Body of pancreas (tissue), 4 donors: ENCODE measurements around the gene LPP. TPM values are rescaled to one million over a fixed set of nuclear protein-coding genes. Genes with fewer than 3 reads are reported as not detected.

ENCODE experiments used
- ATAC-seq: fragments of 150-250 bp; one replicate; pipeline ENCODE4 v1.9.1; 2016
- DNase-seq, 4 donors: peaks; one replicate each; pipeline ENCODE4 v3.0.0-alpha.2; 2019
- H3K27ac ChIP-seq, 4 donors: fragments of 200-600 bp; sonication (generic); 1 replicate in 3 of 4; 2 replicates in 1 of 4; pipeline versions ENCODE4 v1.5.1 to v1.6.1; 2016 to 2019; ENCODE audit warnings: mild to moderate bottlenecking in 1 of 4, mixed read lengths in 1 of 4, moderate library complexity in 1 of 4
- H3K27me3 ChIP-seq, 2 donors: fragments of 200-600 bp; sonication (generic); one replicate each; pipeline ENCODE4 v1.6.0; 2016; ENCODE audit warnings: mild to moderate bottlenecking in 1 of 2
- H3K36me3 ChIP-seq, 2 donors: fragments of 200-600 bp; sonication (generic); replicated peaks in 1 of 2; 2 replicates each; pipeline ENCODE4 v1.5.1; 2016; ENCODE audit warnings: low read depth in 2 of 2; ENCODE audit not compliant: insufficient read depth in 1 of 2
- H3K4me1 ChIP-seq: fragments of 200-600 bp; sonication (generic); one replicate; pipeline ENCODE4 v1.6.0; 2016
- H3K4me3 ChIP-seq, 2 donors: fragments of 200-600 bp; sonication (generic); 1 replicate in 1 of 2; 2 replicates in 1 of 2; pipeline ENCODE4 v1.5.1; 2016 to 2019
- H3K9me3 ChIP-seq, 3 donors: fragments of 200-600 bp; sonication (generic); 1 replicate in 2 of 3; 2 replicates in 1 of 3; pipeline ENCODE4 v1.5.1; 2016
- POLR2A ChIP-seq, 3 donors: fragments of 450-650 bp; IDR thresholded peaks; one replicate each; pipeline ENCODE4 v1.6.1; 2016; ENCODE audit warnings: antibody characterized with exemption in 3 of 3, mild to moderate bottlenecking in 2 of 3
- WGBS, 2 donors: methylation state at CpG; one replicate each; pipeline ENCODE4 v1.1.5; 2017; 5-methylcytosine and 5-hydroxymethylcytosine counted together
- intact Hi-C: fragments of 100-400 bp; cut with DNase I; formaldehyde crosslinking; loops from one replicate; pipeline ENCODE4 v1.15.1; 2023
- total RNA-seq, 2 donors: library from RNA; depleted of rRNA; stranded (reverse); fragments of >200 nt; gene quantifications; one replicate each; pipeline ENCODE4 v1.1.0, GENCODE V29; 2016
- TF ChIP-seq, protein P1 (sequence below), 7 experiments: fragments of 450-650 bp in 4 of 7; fragments of 200-600 bp in 3 of 7; sonication (generic) in 3 of 7; IDR thresholded peaks; one replicate each; pipeline ENCODE4 v1.5.1; 2016 to 2019; ENCODE audit warnings: antibody characterized with exemption in 7 of 7

Gene LPP
- total RNA-seq, 2 donors from 2014 or later: 60.6 to 65.1 TPM

DNA sequence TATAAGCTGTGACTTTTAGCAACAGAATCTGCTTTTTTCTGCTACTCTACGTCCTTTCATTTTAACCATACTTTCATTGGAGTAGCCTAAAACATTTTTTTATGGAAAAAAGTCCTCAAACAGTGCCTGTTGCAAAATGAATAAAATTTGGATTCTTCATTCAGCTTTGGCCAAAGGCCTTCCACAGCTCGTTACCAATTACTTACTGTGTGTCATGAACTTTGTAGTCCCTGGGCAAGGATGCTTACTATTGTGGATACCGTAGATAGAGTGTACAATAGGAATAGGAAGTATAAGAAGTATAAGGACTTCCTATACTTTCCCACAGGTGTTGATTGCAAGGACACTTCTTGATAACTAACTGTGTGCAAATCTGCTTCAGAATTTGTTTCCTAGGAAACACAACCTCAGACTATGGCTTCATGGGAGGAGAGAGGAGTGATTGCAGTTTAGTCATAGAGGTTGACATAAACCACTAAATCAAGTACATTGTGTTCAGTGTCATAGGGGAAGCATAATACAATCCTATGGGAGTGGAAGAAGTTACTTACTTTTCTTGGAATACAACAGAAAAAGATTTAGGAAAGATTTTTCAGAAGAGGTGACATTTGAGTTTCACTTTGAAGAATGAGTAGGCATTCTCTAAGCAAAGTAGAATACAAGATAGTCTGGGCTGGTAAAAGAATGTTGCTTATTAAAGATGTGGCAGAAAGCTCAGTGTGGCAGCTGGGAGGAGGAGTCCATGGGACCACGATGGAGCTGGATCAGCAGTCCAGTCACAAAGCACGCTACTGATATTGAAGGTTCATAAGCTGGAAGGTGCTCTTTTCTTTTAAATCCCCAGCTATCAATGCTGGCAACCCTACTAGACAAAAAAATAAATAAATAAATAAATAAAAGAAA lies 708.1 kb downstream of the LPP start:
- TF ChIP-seq POLR2A (IDR thresholded peaks at IDR 0.05): no peak
- TF ChIP-seq, protein P1, sequence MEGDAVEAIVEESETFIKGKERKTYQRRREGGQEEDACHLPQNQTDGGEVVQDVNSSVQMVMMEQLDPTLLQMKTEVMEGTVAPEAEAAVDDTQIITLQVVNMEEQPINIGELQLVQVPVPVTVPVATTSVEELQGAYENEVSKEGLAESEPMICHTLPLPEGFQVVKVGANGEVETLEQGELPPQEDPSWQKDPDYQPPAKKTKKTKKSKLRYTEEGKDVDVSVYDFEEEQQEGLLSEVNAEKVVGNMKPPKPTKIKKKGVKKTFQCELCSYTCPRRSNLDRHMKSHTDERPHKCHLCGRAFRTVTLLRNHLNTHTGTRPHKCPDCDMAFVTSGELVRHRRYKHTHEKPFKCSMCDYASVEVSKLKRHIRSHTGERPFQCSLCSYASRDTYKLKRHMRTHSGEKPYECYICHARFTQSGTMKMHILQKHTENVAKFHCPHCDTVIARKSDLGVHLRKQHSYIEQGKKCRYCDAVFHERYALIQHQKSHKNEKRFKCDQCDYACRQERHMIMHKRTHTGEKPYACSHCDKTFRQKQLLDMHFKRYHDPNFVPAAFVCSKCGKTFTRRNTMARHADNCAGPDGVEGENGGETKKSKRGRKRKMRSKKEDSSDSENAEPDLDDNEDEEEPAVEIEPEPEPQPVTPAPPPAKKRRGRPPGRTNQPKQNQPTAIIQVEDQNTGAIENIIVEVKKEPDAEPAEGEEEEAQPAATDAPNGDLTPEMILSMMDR (IDR thresholded peaks at IDR 0.05): no peak
- no peak for DNase-seq
- ATAC-seq: no peak
- 85% methylated on average over 5 of the region's 5 CpGs for WGBS, 2 donors
- intact Hi-C loops: no loop called here
- no peaks in the 10 kb centered on the region for H3K9me3 ChIP-seq
- no peak overlapping the region for H3K27ac ChIP-seq
- H3K27me3 ChIP-seq: no peaks in the 10 kb centered on the region
- H3K4me1 ChIP-seq: no peaks in the 10 kb centered on the region
- H3K4me3 ChIP-seq: no peak overlapping the region
- no peaks in the 10 kb centered on the region for H3K36me3 ChIP-seq

DNA sequence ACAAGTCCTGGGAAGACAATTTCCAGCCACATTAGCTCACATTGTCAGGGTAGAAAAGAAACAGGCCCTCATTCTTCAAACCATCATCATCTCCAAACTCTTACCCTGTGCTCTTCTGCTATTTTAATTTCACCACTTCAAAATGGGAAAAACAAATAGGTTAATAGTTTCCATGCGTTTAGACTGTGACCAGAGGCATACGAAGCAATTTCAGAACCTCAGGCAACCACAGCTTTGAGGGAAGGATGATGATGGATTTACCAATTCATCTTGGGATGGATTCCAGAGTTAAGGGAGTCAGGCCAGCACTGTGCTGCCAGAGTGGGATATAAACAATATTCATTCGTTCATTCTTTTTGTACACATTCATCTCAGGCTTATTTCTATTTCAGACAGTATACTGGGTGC lies 710.0 kb downstream of the LPP start:
- Histone ChIP-seq H3K27ac (no peak overlapping the region), H3K27me3 (no peaks in the 10 kb centered on the region), H3K9me3 (no peaks in the 10 kb centered on the region), H3K4me1 (no peaks in the 10 kb centered on the region), H3K36me3 (no peaks in the 10 kb centered on the region), H3K4me3 (no peak overlapping the region)
- DNase-seq: no peak
- TF ChIP-seq POLR2A (IDR thresholded peaks at IDR 0.05): no peak
- TF ChIP-seq, protein P1 (IDR thresholded peaks at IDR 0.05): no peak
- no peak for ATAC-seq
- intact Hi-C loops: no loop called here
- 79 to 85% methylated on average over 3 of the region's 3 CpGs for WGBS, 2 donors

DNA sequence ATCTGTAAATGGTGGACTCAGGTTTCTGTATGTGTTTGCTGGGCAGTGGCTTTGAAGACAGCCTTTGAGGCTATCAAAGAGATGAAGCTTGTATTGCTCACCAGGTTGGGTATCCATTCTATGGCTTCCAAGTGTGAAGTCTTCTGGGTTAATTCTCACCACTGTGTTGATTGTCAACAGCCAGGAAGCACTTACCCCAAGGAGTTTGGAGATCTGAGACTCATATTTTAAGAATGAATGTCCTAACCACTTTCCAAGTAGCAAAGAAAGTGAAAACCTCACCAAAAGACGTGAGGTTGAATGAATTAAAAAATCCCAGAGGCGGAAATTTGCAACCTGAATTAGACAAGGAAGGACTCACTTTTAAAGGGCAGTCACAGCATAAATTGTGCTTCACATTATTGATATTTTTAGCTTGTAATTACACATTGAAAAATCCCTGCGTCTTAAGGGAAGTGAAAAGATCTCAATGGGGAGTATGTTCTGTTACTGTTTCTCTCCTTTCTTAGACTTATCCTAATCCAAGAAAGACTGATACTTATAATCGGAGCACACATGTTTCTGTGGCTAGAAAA lies 713.8 kb downstream of the LPP start:
- DNase-seq (no peak), ATAC-seq (no peak)
- Histone ChIP-seq H3K27ac (no peak overlapping the region), H3K9me3 (no peaks in the 10 kb centered on the region), H3K4me3 (no peak overlapping the region), H3K36me3 (peaks cover 0 to under 1% of the 10 kb centered on the region in 2 donors), H3K4me1 (no peaks in the 10 kb centered on the region), H3K27me3 (no peaks in the 10 kb centered on the region)
- intact Hi-C loops: no loop called here
- WGBS, 2 donors: 87 to 89% methylated on average over 4 of the region's 4 CpGs
- TF ChIP-seq, protein P1 (IDR thresholded peaks at IDR 0.05): no peak
- TF ChIP-seq POLR2A (IDR thresholded peaks at IDR 0.05): no peak

DNA sequence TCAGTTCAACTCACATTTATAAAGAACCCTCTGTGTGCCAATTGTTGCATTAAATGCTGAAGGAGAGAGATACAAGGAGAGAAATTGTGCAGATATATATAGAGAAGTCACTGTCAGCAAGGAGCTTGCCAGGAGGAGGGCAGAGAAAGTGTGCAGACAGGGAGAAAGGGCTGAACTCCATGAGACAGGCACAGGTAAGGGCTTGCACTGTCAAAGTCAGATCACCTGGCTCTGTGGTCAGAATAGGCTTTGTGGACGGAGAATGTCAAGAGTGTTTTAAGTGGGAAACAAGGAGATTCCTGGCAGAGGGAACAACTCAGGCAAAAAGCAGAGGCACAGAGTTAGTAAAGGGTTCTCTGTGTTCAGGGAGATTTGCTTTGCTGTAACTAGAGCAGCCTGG lies 714.8 kb downstream of the LPP start:
- H3K27me3 ChIP-seq: no peaks in the 10 kb centered on the region
- H3K9me3 ChIP-seq: no peaks in the 10 kb centered on the region
- no peaks in the 10 kb centered on the region for H3K4me1 ChIP-seq
- intact Hi-C loops: no loop called here
- DNase-seq (no peak), ATAC-seq (no peak)
- H3K36me3 ChIP-seq: peaks cover 0 to 2% of the 10 kb centered on the region in 2 donors
- H3K4me3 ChIP-seq: no peak overlapping the region
- H3K27ac ChIP-seq: no peak overlapping the region
- no peak for TF ChIP-seq POLR2A (IDR thresholded peaks at IDR 0.05)
- TF ChIP-seq, protein P1 (IDR thresholded peaks at IDR 0.05): no peak
- 86 to 87% methylated on average over 1 of the region's 1 CpG for WGBS, 2 donors
